Smooth muscle cell of bladder (primary cell): Measurements from ENCODE around the gene ACYP1. TPM values are rescaled to one million over a fixed set of nuclear protein-coding genes. Genes with fewer than 3 reads are reported as not detected.

ENCODE experiments used
- total RNA-seq: library from RNA; depleted of rRNA; stranded (reverse); fragments of >200 nt; gene quantifications from 2 replicates; pipeline ENCODE4 v1.2.3, GENCODE V29; 2014

Gene ACYP1
- total RNA-seq: 4.3 and 4.7 TPM in 2 replicates

DNA sequence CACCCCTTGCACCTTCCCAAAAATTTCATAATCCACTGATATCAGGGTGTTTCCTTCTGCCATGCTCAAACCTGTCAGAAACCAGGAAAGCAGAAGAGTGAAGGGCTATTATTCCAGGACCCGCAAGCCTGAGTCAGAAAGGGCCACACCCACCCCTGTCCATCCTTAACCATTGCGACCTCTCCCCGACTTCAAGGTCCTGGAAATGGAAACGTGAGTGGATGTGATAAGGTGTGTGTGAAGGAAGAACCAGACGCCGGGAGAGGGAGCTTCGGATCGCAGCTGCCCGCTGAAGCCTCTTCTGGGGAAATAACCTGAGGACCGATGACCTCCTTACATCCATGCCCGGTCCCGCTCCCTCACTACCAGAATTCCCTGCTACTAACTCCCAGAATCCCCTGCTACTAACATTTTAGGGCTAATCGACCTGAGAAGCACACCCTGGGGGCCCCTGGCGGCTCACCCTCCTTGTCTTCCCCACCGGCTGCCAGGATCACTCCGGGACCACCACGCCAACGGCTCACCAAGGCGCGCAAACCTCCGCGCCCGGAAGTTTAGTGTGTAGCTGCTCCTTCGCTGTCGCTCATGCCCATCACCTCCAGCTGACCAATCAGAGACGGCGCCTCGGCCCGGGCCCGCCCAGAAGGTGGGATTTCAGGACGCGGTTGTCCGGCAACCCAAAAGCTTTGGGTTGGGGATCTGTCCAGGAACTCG, at the start of gene ACYP1:
ACYP1 (minus strand) TSS at position 534 of the 714 bp plus-strand sequence; CDS start at position 63, 471 bp downstream.

DNA sequence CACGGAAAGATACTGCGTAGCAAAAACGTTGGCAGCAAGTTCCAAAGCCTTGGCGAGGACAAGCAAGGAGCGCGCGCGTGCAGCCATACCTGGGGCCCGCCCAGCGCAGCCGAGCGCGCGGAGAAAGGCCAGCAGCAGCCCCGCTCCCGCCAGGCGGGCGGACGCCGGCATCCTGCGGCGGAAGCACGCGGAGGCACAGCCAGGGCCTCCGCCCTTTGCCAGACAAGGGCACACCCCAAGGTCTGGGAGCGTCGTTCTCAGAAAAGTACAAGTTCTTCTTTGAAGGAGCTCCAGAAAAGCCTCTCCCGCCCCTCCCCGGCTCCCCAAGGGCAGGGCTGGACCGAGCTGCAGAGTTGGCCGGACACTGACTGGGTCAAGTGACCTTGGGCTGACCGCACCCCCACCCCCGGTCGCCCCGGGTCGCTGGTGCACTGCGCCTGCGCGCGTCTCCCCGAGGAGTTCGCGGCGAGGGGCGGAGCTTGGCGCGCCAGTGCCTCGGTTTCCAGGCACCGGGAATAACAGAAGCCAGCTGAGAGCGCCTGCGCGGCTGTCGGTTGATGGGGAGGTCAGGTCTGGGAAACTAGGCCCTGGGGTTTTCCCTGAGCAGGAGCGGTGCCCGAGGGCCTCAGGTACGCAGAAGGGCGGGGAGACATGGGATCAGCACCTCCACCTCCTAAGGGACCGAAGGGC, 5.4 kb upstream of the ACYP1 start, which contains the start of gene ZC2HC1C:
ZC2HC1C (plus strand) TSS at position 521 of the 690 bp plus-strand sequence. CDS start 933 bp downstream, outside the sequence.

DNA sequence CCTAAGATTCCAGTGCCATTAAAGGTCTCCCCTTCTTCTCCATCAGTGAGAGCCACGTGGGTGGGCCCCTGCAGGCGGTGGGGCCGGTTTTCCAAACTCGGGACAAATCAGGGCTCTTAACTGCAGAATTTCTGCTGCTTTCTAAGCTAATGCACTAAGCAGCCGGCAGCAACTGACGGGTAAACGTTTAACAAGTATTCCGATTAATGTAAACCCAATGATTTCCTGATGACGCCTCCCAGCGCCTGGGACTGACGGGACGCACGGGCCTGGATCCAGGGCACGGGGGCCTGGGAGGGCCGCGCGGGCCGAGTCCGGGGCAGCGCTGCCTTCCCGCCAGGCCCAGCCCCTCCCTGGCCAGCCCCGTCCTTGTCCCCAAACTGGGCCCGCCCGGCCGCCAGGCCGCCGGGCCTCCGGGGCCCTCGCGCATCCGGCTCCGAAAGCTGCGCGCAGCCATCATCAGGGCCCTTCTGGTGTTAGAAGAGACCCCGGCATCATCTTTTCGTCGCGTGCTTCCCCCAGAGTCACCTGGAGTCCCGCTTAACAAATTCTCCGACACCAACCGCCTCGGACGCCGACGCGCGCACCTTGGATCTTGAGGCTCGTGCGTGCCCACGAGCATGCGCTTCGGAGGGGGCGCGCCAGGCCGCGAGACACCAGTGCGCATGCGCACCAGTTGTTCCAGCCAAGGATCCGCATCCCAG, 12.8 kb downstream of the ACYP1 start, which contains the start of gene MLH3:
MLH3 (minus strand) TSS at position 616 of the 704 bp plus-strand sequence. CDS start 1,812 bp downstream, outside the sequence.

Other genes starting within 250 kb of the ACYP1 start
- gene PROX2, start 187.9 kb downstream of the ACYP1 start, total RNA-seq: not detected in 2 replicates
- 44.1 and 50.6 TPM in 2 replicates for gene DLST, start 182.1 kb downstream of the ACYP1 start, total RNA-seq
- gene RPS6KL1, start 140.8 kb downstream of the ACYP1 start, total RNA-seq: 0.28 and 0.46 TPM in 2 replicates
- 1.7 and 3.5 TPM in 2 replicates for gene PGF, start 108.4 kb downstream of the ACYP1 start, total RNA-seq
- gene EIF2B2, start 61.1 kb downstream of the ACYP1 start, total RNA-seq: 37.1 and 50.4 TPM in 2 replicates
- gene MLH3, start 12.6 kb downstream of the ACYP1 start, total RNA-seq: 28.7 and 31.5 TPM in 2 replicates
- gene ZC2HC1C, start 5.6 kb upstream of the ACYP1 start, total RNA-seq: 0.57 and 1.1 TPM in 2 replicates
- gene NEK9, start 63.0 kb upstream of the ACYP1 start, total RNA-seq: 54.9 and 85.5 TPM in 2 replicates
- gene TMED10, start 112.6 kb upstream of the ACYP1 start, total RNA-seq: 224 and 262 TPM in 2 replicates
- gene FOS, start 214.8 kb upstream of the ACYP1 start, total RNA-seq: 13.8 and 37.3 TPM in 2 replicates